Nephron progenitor cell (in vitro differentiated cells): ENCODE data around the gene IRGQ.
A peak's percentile ranks its signal among the peaks of the same experiment; 100 is the strongest.

Experiments
- DNase-seq: peaks from one replicate; pipeline ENCODE4 v3.0.0; 2021
- H3K27ac Mint-ChIP-seq: 2 replicates; pipeline ENCODE4 v1.8.0; 2021; ENCODE audit warnings: mild to moderate bottlenecking, moderate library complexity, mixed read lengths
- H3K27me3 Mint-ChIP-seq: 2 replicates; pipeline ENCODE4 v1.8.0; 2021; ENCODE audit warnings: mild to moderate bottlenecking, low read depth, mixed read lengths; ENCODE audit not compliant: poor library complexity
- H3K36me3 Mint-ChIP-seq: 2 replicates; pipeline ENCODE4 v1.8.0; 2021; ENCODE audit warnings: low read depth, mixed read lengths
- H3K4me1 Mint-ChIP-seq: 2 replicates; pipeline ENCODE4 v1.8.0; 2021; ENCODE audit warnings: mixed read lengths
- H3K4me3 Mint-ChIP-seq: 2 replicates; pipeline ENCODE4 v1.8.0; 2021; ENCODE audit warnings: mild to moderate bottlenecking, moderate library complexity, mixed read lengths
- H3K9me3 Mint-ChIP-seq: 2 replicates; pipeline ENCODE4 v1.8.0; 2021; ENCODE audit warnings: mild to moderate bottlenecking, moderate library complexity, mixed read lengths
- TF ChIP-seq, protein P1 (sequence below): fragments of 200-600 bp; sonication (generic); IDR thresholded peaks from 2 replicates; pipeline ENCODE4 v1.5.0; 2021; ENCODE audit warnings: antibody characterized with exemption

Gene IRGQ

GRCh38 chr19:43534816-43535761 is 60.8 kb downstream of the IRGQ start:
- H3K4me1 Mint-ChIP-seq: peaks cover 33% of the 10 kb centered on the region
- peaks cover 19% of the 10 kb centered on the region for H3K9me3 Mint-ChIP-seq
- TF ChIP-seq, protein P1, sequence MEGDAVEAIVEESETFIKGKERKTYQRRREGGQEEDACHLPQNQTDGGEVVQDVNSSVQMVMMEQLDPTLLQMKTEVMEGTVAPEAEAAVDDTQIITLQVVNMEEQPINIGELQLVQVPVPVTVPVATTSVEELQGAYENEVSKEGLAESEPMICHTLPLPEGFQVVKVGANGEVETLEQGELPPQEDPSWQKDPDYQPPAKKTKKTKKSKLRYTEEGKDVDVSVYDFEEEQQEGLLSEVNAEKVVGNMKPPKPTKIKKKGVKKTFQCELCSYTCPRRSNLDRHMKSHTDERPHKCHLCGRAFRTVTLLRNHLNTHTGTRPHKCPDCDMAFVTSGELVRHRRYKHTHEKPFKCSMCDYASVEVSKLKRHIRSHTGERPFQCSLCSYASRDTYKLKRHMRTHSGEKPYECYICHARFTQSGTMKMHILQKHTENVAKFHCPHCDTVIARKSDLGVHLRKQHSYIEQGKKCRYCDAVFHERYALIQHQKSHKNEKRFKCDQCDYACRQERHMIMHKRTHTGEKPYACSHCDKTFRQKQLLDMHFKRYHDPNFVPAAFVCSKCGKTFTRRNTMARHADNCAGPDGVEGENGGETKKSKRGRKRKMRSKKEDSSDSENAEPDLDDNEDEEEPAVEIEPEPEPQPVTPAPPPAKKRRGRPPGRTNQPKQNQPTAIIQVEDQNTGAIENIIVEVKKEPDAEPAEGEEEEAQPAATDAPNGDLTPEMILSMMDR: peak; percentile 46
- H3K36me3 Mint-ChIP-seq: peaks cover 43% of the 10 kb centered on the region
- peak overlapping the region; percentile 43 for H3K4me3 Mint-ChIP-seq
- DNase-seq: peak; percentile 73
- peaks cover 2% of the 10 kb centered on the region for H3K27me3 Mint-ChIP-seq
- no peak overlapping the region for H3K27ac Mint-ChIP-seq
